ENCODE results near the gene PRKAG2. TPM values are rescaled to one million over a fixed set of nuclear protein-coding genes. Genes with fewer than 3 reads are reported as not detected.

The PRKAG2 gene
- total and polyA plus RNA-seq, 2 of the 13 experiments (the other 11 are each of a cell fraction or from before 2014, with no cell fraction given) = 0.90 to 1.3 TPM

- TF ChIP-seq, protein P1, sequence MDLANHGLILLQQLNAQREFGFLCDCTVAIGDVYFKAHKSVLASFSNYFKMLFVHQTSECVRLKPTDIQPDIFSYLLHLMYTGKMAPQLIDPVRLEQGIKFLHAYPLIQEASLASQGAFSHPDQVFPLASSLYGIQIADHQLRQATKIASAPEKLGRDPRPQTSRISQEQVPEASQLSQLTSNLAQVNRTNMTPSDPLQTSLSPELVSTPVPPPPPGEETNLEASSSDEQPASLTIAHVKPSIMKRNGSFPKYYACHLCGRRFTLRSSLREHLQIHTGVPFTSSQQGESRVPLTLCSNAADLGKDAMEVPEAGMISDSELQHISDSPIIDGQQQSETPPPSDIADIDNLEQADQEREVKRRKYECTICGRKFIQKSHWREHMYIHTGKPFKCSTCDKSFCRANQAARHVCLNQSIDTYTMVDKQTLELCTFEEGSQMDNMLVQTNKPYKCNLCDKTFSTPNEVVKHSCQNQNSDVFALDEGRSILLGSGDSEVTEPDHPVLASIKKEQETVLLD (CRISPR knock-in tag; IDR thresholded peaks at IDR 0.05; ENCODE audit: low read depth) = no peak
- TF ChIP-seq PPARG (CRISPR knock-in tag; conservative IDR thresholded peaks at IDR 0.05) = no peak
- TF ChIP-seq MLX (CRISPR knock-in tag; IDR thresholded peaks at IDR 0.05) = no peak
Observed at GRCh38 chr7:151512353-151512752, 364.6 kb downstream of the PRKAG2 start (continued).

DNA sequence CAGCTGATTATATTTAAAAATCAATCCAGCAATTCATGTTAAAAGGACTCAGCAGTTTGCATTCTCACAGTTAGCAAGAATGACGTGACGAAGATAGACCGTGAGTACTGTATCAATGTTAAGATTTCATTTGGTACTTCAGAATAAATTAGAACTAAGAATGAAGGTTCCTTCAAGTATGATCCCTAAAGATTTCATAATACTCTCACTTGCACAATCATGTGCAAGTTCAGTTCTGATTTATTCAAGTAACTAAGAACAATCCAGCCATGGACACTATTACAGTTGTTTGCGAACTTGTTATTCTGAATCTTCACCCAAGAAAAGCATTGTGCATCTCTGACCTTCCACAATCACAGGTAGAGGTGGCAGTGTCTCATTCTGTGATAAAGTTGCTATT is 365.0 kb downstream of the PRKAG2 start:
- intact Hi-C loops (cut with micrococcal nuclease; ENCODE audit: unreplicated experiment) = no loop called here
- no peak overlapping the region for H3K9ac ChIP-seq (ENCODE audit: insufficient read depth, low read depth, low read length)
- no peak overlapping the region for H3K4me2 ChIP-seq (ENCODE audit: low read depth, low read length)
- no peak overlapping the region for H2AFZ ChIP-seq (ENCODE audit: low read length)
- H3K79me2 ChIP-seq (ENCODE audit: insufficient read depth, low read length) = peaks cover 97% of the 10 kb centered on the region
- no peaks in the 10 kb centered on the region for H3K9me3 ChIP-seq (ENCODE audit: low read length)
- no TSS peak for BruUV-seq (replicated peaks)
- no peaks in the 10 kb centered on the region; a peak in 1 of 5 replicates for H3K36me3 ChIP-seq (replicated peaks in 1 of 2; ENCODE audit: control insufficient read depth in 1 of 2, insufficient read depth in 2 of 2, low read length in 2 of 2)
- DNase-seq (ENCODE audit: low spot score) (no peak), FAIRE-seq (no peak), ATAC-seq (no peak)
- ChIA-PET POLR2A (no interaction called here), CTCF (ENCODE audit: low intra/inter-chr PET ratio, low total read pairs) (no interaction called here)
- peaks cover 32% of the 10 kb centered on the region for H3K4me1 ChIP-seq (ENCODE audit: insufficient read depth, low read length)
- TF ChIP-seq, protein P2, sequence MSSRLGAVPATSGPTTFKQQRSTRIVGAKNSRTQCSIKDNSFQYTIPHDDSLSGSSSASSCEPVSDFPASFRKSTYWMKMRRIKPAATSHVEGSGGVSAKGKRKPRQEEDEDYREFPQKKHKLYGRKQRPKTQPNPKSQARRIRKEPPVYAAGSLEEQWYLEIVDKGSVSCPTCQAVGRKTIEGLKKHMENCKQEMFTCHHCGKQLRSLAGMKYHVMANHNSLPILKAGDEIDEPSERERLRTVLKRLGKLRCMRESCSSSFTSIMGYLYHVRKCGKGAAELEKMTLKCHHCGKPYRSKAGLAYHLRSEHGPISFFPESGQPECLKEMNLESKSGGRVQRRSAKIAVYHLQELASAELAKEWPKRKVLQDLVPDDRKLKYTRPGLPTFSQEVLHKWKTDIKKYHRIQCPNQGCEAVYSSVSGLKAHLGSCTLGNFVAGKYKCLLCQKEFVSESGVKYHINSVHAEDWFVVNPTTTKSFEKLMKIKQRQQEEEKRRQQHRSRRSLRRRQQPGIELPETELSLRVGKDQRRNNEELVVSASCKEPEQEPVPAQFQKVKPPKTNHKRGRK (CRISPR knock-in tag; IDR thresholded peaks at IDR 0.05) = no peak
- TF ChIP-seq TRAFD1 (CRISPR knock-in tag; IDR thresholded peaks at IDR 0.05; ENCODE audit: borderline replicate concordance) (no peak), ATF4 (CRISPR knock-in tag; IDR thresholded peaks at IDR 0.05) (no peak), CEBPB (IDR thresholded peaks at IDR 0.05; ENCODE audit: borderline replicate concordance, low read depth, low read length) (peak; percentile 54)
- no peak overlapping the region for H3K27ac ChIP-seq (ENCODE audit: extremely low read length, insufficient read depth, low read length)
- H3K4me3 ChIP-seq (replicated peaks in 1 of 3; ENCODE audit: insufficient read depth in 1 of 3, low read depth in 2 of 3, low read length in 3 of 3) = no peak overlapping the region
- peaks cover 70% of the 10 kb centered on the region for H4K20me1 ChIP-seq (ENCODE audit: insufficient read depth, low read length)
- in situ Hi-C loops (cut with HindIII; ENCODE audit: extremely low pct_ligation_motif_present, low pct_unique_long_range_greater_than_20kb) = no loop called here
- no peaks in the 10 kb centered on the region for H3K27me3 ChIP-seq (ENCODE audit: control insufficient read depth in 1 of 2, insufficient read depth in 2 of 2, low read length in 2 of 2)
- 97% methylated on average over 4 of the region's 4 CpGs for WGBS (ENCODE audit: low lambda C conversion rate)
